Mesendoderm (in vitro differentiated cells): ENCODE data around the gene HLTF.

Source experiments
- DNase-seq: peaks from one replicate; pipeline ENCODE4 v3.0.0; 2013
- H2AK5ac ChIP-seq: 2 replicates; pipeline ENCODE4 v1.6.1; 2013; ENCODE audit warnings: low read length, inconsistent platforms
- H2BK120ac ChIP-seq: 2 replicates; pipeline ENCODE4 v1.6.1; 2013; ENCODE audit warnings: low read depth, mild to moderate bottlenecking, low read length, moderate library complexity, mixed read lengths
- H2BK15ac ChIP-seq: replicated peaks from 2 replicates; pipeline ENCODE4 v1.6.1; 2013; ENCODE audit warnings: low read depth, mild to moderate bottlenecking, moderate library complexity
- H2BK5ac ChIP-seq: 2 replicates; pipeline ENCODE4 v1.6.1; 2013; ENCODE audit warnings: low read length, inconsistent platforms
- H3K18ac ChIP-seq: 2 replicates; pipeline ENCODE4 v1.6.1; 2013; ENCODE audit warnings: mild to moderate bottlenecking, low read length, mixed read lengths
- H3K23ac ChIP-seq: one replicate; pipeline ENCODE4 v1.6.1; 2013; ENCODE audit warnings: low read length
- H3K27ac ChIP-seq: 2 replicates; pipeline ENCODE4 v1.5.1; 2013; ENCODE audit warnings: low read depth, mild to moderate bottlenecking, inconsistent platforms, low read length, moderate library complexity
- H3K27me3 ChIP-seq: 2 replicates; pipeline ENCODE4 v1.6.1; 2013; ENCODE audit warnings: low read length, control low read depth, mild to moderate bottlenecking, inconsistent platforms; ENCODE audit not compliant: insufficient read depth, poor library complexity
- H3K36me3 ChIP-seq: 2 replicates; pipeline ENCODE4 v1.6.1; 2013; ENCODE audit warnings: low read length, inconsistent platforms; ENCODE audit not compliant: control insufficient read depth, insufficient read depth
- H3K4ac ChIP-seq: one replicate; pipeline ENCODE4 v1.6.1; 2013; ENCODE audit warnings: low read depth, mild to moderate bottlenecking, low read length, moderate library complexity
- H3K4me1 ChIP-seq: 2 replicates; pipeline ENCODE4 v1.6.1; 2013; ENCODE audit warnings: low read depth, low read length, inconsistent platforms; ENCODE audit not compliant: control insufficient read depth
- H3K4me2 ChIP-seq: 2 replicates; pipeline ENCODE4 v1.6.1; 2013; ENCODE audit warnings: low read length
- H3K4me3 ChIP-seq: 2 replicates; pipeline ENCODE4 v1.5.1; 2013; ENCODE audit warnings: mild to moderate bottlenecking, low read length
- H3K56ac ChIP-seq: one replicate; pipeline ENCODE4 v1.6.1; 2013; ENCODE audit warnings: low read length
- H3K79me1 ChIP-seq: 2 replicates; pipeline ENCODE4 v1.6.1; 2013; ENCODE audit warnings: low read length, inconsistent platforms
- H3K79me2 ChIP-seq: 2 replicates; pipeline ENCODE4 v1.6.1; 2013; ENCODE audit warnings: mild to moderate bottlenecking, low read length; ENCODE audit not compliant: control insufficient read depth, insufficient read depth
- H3K9ac ChIP-seq: 2 replicates; pipeline ENCODE4 v1.6.1; 2013; ENCODE audit warnings: low read length, inconsistent platforms
- H4K5ac ChIP-seq: one replicate; pipeline ENCODE4 v1.6.1; 2013; ENCODE audit warnings: low read length
- H4K8ac ChIP-seq: one replicate; pipeline ENCODE4 v1.6.1; 2013; ENCODE audit warnings: low read depth, mild to moderate bottlenecking, control low read depth, low read length, moderate library complexity
- WGBS: extraction: QIAGEN DNeasy Blood & Tissue Kit; methylation state at CpG from one replicate; pipeline ENCODE4 v1.1.7; 2013; ENCODE audit warnings: low lambda C conversion rate, missing lambda C conversion rate; ENCODE audit not compliant: insufficient coverage; ENCODE audit errors: extremely low coverage; 5-methylcytosine and 5-hydroxymethylcytosine counted together

HLTF gene

GRCh38 chr3:149020839-149021252 is 65.5 kb downstream of the HLTF start:
- no peak for DNase-seq
- Histone ChIP-seq H3K4me2 (no peak overlapping the region), H2BK15ac (no peak overlapping the region), H4K8ac (no peak overlapping the region), H2BK120ac (no peak overlapping the region), H4K5ac (no peak overlapping the region), H3K27ac (no peak overlapping the region), H3K23ac (no peak overlapping the region), H3K4ac (no peak overlapping the region), H3K4me3 (no peak overlapping the region), H3K56ac (no peak overlapping the region), H2AK5ac (no peak overlapping the region), H3K4me1 (peaks cover 2% of the 10 kb centered on the region), H3K18ac (no peak overlapping the region), H3K36me3 (no peaks in the 10 kb centered on the region), H3K79me2 (no peaks in the 10 kb centered on the region), H3K27me3 (no peaks in the 10 kb centered on the region), H3K9ac (no peak overlapping the region), H3K79me1 (no peaks in the 10 kb centered on the region), H2BK5ac (no peak overlapping the region)
- no CpG with 5 or more reads among the region's 4 CpGs for WGBS

- Histone ChIP-seq H3K4me1 (peaks cover 2% of the 10 kb centered on the region), H3K27ac (no peak overlapping the region), H3K23ac (no peak overlapping the region), H4K5ac (no peak overlapping the region), H2BK5ac (no peak overlapping the region), H3K36me3 (no peaks in the 10 kb centered on the region), H2BK15ac (no peak overlapping the region), H3K4me2 (no peak overlapping the region), H2AK5ac (no peak overlapping the region), H3K9ac (no peak overlapping the region), H3K27me3 (no peaks in the 10 kb centered on the region), H3K4ac (no peak overlapping the region), H4K8ac (no peak overlapping the region), H3K56ac (no peak overlapping the region), H3K79me1 (no peaks in the 10 kb centered on the region), H3K18ac (no peak overlapping the region), H2BK120ac (no peak overlapping the region), H3K4me3 (no peak overlapping the region), H3K79me2 (no peaks in the 10 kb centered on the region)
- WGBS, result no CpG with 5 or more reads among the region's 3 CpGs
- DNase-seq, result no peak
Observed at GRCh38 chr3:149020196-149020838, 66.0 kb downstream of the HLTF start.

GRCh38 chr3:149019580-149019979 is 66.8 kb downstream of the HLTF start:
- no peaks in the 10 kb centered on the region for H3K79me1 ChIP-seq
- no CpG with 5 or more reads among the region's 4 CpGs for WGBS
- peaks cover 2% of the 10 kb centered on the region for H3K4me1 ChIP-seq

GRCh38 chr3:149018247-149018646 is 68.1 kb downstream of the HLTF start:
- Histone ChIP-seq H3K27ac (no peak overlapping the region), H3K4me1 (peaks cover 2% of the 10 kb centered on the region), H2BK5ac (no peak overlapping the region), H4K8ac (no peak overlapping the region), H3K36me3 (no peaks in the 10 kb centered on the region), H2BK120ac (no peak overlapping the region), H3K56ac (no peak overlapping the region), H3K4ac (no peak overlapping the region), H2BK15ac (no peak overlapping the region), H3K79me1 (no peaks in the 10 kb centered on the region), H2AK5ac (no peak overlapping the region), H3K9ac (no peak overlapping the region), H3K4me2 (no peak overlapping the region), H4K5ac (no peak overlapping the region), H3K79me2 (no peaks in the 10 kb centered on the region), H3K27me3 (no peaks in the 10 kb centered on the region), H3K18ac (no peak overlapping the region), H3K23ac (no peak overlapping the region), H3K4me3 (no peak overlapping the region)
- no peak for DNase-seq
- no CpG with 5 or more reads among the region's 1 CpG for WGBS

More at GRCh38 chr3:149019580-149019979, 66.8 kb downstream of the HLTF start:
- Histone ChIP-seq H2BK120ac (no peak overlapping the region), H3K9ac (no peak overlapping the region), H3K4me3 (no peak overlapping the region), H3K27me3 (no peaks in the 10 kb centered on the region), H3K18ac (no peak overlapping the region), H3K4ac (no peak overlapping the region), H3K4me2 (no peak overlapping the region), H3K27ac (no peak overlapping the region), H3K36me3 (no peaks in the 10 kb centered on the region), H3K56ac (no peak overlapping the region), H4K8ac (no peak overlapping the region), H4K5ac (no peak overlapping the region), H3K79me2 (no peaks in the 10 kb centered on the region), H2BK15ac (no peak overlapping the region), H2BK5ac (no peak overlapping the region), H3K23ac (no peak overlapping the region), H2AK5ac (no peak overlapping the region)
- DNase-seq, result no peak

GRCh38 chr3:149016669-149017541 is 69.4 kb downstream of the HLTF start:
- Histone ChIP-seq H4K5ac (no peak overlapping the region), H3K9ac (no peak overlapping the region), H2BK5ac (no peak overlapping the region), H3K27me3 (no peaks in the 10 kb centered on the region), H4K8ac (no peak overlapping the region), H3K23ac (no peak overlapping the region), H3K36me3 (no peaks in the 10 kb centered on the region), H3K4me2 (no peak overlapping the region), H3K4me1 (peaks cover 2% of the 10 kb centered on the region), H2BK120ac (no peak overlapping the region), H3K79me1 (no peaks in the 10 kb centered on the region), H3K79me2 (no peaks in the 10 kb centered on the region), H3K4me3 (no peak overlapping the region), H3K56ac (no peak overlapping the region), H3K4ac (no peak overlapping the region), H3K27ac (no peak overlapping the region), H2AK5ac (no peak overlapping the region), H3K18ac (no peak overlapping the region), H2BK15ac (no peak overlapping the region)
- WGBS, result no CpG with 5 or more reads among the region's 9 CpGs
- DNase-seq, result no peak
